Ectodermal cell (in vitro differentiated cells): ENCODE results near the gene ACTRT2.

Experiments
- H3K27ac ChIP-seq: 2 replicates; pipeline ENCODE4 v1.7.0; 2013; ENCODE audit warnings: mild to moderate bottlenecking, low read depth, low read length; ENCODE audit not compliant: insufficient read depth, poor library complexity, severe bottlenecking
- H3K27me3 ChIP-seq: 2 replicates; pipeline ENCODE4 v1.7.0; 2013; ENCODE audit warnings: mild to moderate bottlenecking, low read length; ENCODE audit not compliant: insufficient read depth, control insufficient read depth, poor library complexity, severe bottlenecking
- H3K36me3 ChIP-seq: one replicate; pipeline ENCODE4 v1.7.0; 2013; ENCODE audit warnings: low read length; ENCODE audit not compliant: control insufficient read depth, insufficient read depth
- H3K4me1 ChIP-seq: one replicate; pipeline ENCODE4 v1.7.0; 2013; ENCODE audit warnings: low read length; ENCODE audit not compliant: control insufficient read depth, insufficient read depth
- H3K4me3 ChIP-seq: 2 replicates; pipeline ENCODE4 v1.7.0; 2013; ENCODE audit warnings: low read depth, low read length, control low read depth; ENCODE audit not compliant: insufficient read depth
- H3K9me3 ChIP-seq: 2 replicates; pipeline ENCODE4 v1.7.0; 2013; ENCODE audit warnings: mild to moderate bottlenecking, low read length, moderate library complexity; ENCODE audit not compliant: control insufficient read depth
- WGBS, 2 experiments: methylation state at CpG; one replicate each; pipeline ENCODE4 v1.1.7; 2013; ENCODE audit warnings: missing lambda C conversion rate in 2 of 2; 5-methylcytosine and 5-hydroxymethylcytosine counted together

Gene ACTRT2

DNA sequence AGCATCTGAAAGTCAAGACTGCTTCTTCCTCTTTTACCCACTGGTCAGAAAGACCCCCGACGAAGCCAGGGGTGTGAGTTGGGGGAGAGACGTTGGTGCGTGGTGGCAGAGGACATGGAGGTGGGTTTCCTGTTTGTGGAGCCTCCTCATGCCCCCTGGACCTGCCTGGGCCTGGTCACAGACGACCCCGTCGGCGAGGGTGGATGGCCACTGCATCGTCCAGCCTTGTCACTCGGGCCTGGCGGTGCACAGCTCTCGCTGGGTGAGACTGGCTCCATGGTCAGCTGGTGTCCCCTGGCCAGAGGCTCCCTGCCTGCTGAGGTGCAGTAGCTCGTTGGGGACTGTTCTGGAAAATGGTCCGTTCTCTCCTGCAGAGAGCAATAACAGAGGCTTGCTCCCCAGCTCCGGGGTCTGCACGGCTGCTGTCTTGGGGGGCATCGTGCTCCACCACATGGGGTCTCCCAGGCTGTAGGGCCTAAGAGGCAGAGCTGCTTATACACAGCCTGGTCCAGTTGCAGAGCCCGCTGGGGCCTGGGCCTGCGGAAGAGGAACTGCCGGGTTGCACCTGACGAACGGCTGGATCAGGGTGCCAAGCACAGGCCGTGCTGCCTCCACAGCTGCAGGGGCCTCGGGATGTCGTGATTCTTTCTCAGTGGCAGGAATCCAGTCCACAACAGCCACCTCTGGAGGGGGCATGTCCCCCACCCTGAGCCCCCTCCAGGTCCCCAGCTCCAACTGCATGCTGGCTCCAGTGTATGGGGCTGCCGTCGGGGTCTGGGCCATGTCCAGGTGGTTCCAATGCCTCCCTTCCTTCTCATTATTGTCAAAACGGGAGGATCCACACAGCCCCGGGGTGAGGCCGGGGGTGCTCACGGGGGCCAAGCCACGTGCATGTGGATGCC is 18.0 kb upstream of the ACTRT2 start:
- H3K27ac ChIP-seq = no peak overlapping the region
- WGBS, 2 experiments = 85% methylated on average over 32 of the region's 32 CpGs
- H3K4me1 ChIP-seq = no peaks in the 10 kb centered on the region
- H3K9me3 ChIP-seq = peaks cover 5% of the 10 kb centered on the region
- H3K4me3 ChIP-seq = no peak overlapping the region
- no peaks in the 10 kb centered on the region for H3K36me3 ChIP-seq
- H3K27me3 ChIP-seq = no peaks in the 10 kb centered on the region

- no peaks in the 10 kb centered on the region for H3K36me3 ChIP-seq
- H3K4me1 ChIP-seq = no peaks in the 10 kb centered on the region
- WGBS, 2 experiments = 79 to 84% methylated on average over 10 of the region's 10 CpGs
- no peak overlapping the region for H3K27ac ChIP-seq
- no peak overlapping the region for H3K4me3 ChIP-seq
- H3K9me3 ChIP-seq = peaks cover 7% of the 10 kb centered on the region
- no peaks in the 10 kb centered on the region for H3K27me3 ChIP-seq
Measured at GRCh38 chr1:3003941-3004270, 17.4 kb upstream of the ACTRT2 start.

DNA sequence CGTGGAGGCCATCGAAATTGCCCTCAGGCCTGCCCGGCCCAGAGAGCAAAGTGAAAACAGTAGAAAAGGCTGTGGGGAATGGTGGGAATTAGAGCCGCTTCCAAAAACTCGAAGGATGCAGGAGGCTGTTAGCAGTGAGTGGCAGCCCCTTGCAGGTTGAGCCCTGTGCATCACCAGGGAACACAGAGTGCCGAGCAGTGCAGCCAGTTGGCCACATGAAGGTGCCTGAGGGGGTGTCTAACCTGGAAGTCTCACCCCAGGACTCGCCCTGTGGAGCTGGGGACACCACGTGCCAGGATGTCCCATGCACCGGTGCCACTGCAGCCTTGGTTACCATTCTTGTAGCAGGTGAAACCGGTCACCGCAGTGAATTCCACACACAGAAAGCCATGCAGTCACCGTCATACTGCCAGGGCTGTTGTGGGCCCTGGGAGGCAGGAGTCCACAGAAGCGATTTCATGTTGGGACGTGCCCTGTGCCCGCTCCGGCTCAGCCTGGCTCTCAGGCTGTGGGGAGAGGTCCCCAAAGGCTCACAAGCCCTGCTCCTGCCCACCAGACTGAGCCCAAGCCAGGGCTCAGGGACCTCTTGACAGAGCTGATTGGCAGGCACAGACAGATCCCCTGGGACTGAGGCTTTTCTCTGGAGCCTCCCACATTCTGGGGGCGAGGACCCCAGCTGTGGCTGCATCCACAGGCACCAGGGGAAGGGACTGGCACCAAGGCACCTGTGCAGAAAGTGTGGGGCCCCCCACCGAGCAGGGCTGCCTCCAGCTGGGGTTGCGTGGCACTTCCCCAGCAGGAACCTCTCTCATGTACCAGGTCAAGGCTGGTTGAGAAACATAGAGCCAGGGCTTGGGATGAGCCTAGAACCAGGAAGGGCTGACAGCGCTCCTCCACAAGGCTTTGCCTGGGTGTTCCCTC is 16.7 kb upstream of the ACTRT2 start:
- no peak overlapping the region for H3K27ac ChIP-seq
- no peaks in the 10 kb centered on the region for H3K4me1 ChIP-seq
- no peaks in the 10 kb centered on the region for H3K27me3 ChIP-seq
- 81% methylated on average over 20 of the region's 20 CpGs for WGBS, 2 experiments
- H3K9me3 ChIP-seq = peaks cover 4% of the 10 kb centered on the region
- H3K36me3 ChIP-seq = no peaks in the 10 kb centered on the region
- H3K4me3 ChIP-seq = no peak overlapping the region

DNA sequence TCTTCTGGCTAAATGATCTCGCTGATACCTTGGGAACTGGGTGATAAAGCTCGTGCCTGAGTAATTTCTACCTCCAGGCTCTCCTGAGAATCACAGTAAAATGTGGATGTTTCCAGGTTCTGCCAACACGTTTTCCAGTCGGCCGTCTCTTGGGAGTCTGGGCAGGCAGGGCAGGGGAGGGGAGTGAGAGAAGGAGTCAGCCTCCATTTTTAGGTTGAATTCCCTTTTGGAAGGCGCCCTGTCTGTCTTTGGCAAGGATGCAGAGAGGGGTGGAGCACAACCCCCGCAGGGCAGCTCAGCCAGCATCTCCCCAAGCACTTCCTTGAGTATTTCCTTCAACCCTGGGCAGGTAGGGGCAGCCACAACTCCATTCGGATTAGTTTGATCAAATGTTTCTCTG is 15.5 kb upstream of the ACTRT2 start:
- no peaks in the 10 kb centered on the region for H3K36me3 ChIP-seq
- H3K4me3 ChIP-seq = no peak overlapping the region
- no peaks in the 10 kb centered on the region for H3K27me3 ChIP-seq
- H3K27ac ChIP-seq = no peak overlapping the region
- 60 to 66% methylated on average over 8 of the region's 8 CpGs for WGBS, 2 experiments
- H3K4me1 ChIP-seq = no peaks in the 10 kb centered on the region
- H3K9me3 ChIP-seq = peaks cover 6% of the 10 kb centered on the region

- 61 to 69% methylated on average over 4 of the region's 4 CpGs for WGBS, 2 experiments
- H3K36me3 ChIP-seq = no peaks in the 10 kb centered on the region
Measured at GRCh38 chr1:3007298-3008147, 13.7 kb upstream of the ACTRT2 start.

GRCh38 chr1:3009021-3009420 is 12.2 kb upstream of the ACTRT2 start:
- peaks cover 6% of the 10 kb centered on the region for H3K9me3 ChIP-seq
- H3K27me3 ChIP-seq = no peaks in the 10 kb centered on the region
- WGBS, 2 experiments = 86 to 92% methylated on average over 6 of the region's 6 CpGs

More at GRCh38 chr1:3007298-3008147, 13.7 kb upstream of the ACTRT2 start:
- Histone ChIP-seq H3K9me3 (peaks cover 6% of the 10 kb centered on the region), H3K4me1 (no peaks in the 10 kb centered on the region), H3K4me3 (no peak overlapping the region), H3K27ac (no peak overlapping the region), H3K27me3 (no peaks in the 10 kb centered on the region)

GRCh38 chr1:3009556-3009955 is 11.7 kb upstream of the ACTRT2 start:
- no peaks in the 10 kb centered on the region for H3K27me3 ChIP-seq
- no peaks in the 10 kb centered on the region for H3K36me3 ChIP-seq
- 88 to 92% methylated on average over 2 of the region's 2 CpGs for WGBS, 2 experiments
- peaks cover 6% of the 10 kb centered on the region for H3K9me3 ChIP-seq
- no peaks in the 10 kb centered on the region for H3K4me1 ChIP-seq
- H3K4me3 ChIP-seq = no peak overlapping the region
- no peak overlapping the region for H3K27ac ChIP-seq

More at GRCh38 chr1:3009021-3009420, 12.2 kb upstream of the ACTRT2 start:
- Histone ChIP-seq H3K4me3 (no peak overlapping the region), H3K27ac (no peak overlapping the region), H3K4me1 (no peaks in the 10 kb centered on the region), H3K36me3 (no peaks in the 10 kb centered on the region)

DNA sequence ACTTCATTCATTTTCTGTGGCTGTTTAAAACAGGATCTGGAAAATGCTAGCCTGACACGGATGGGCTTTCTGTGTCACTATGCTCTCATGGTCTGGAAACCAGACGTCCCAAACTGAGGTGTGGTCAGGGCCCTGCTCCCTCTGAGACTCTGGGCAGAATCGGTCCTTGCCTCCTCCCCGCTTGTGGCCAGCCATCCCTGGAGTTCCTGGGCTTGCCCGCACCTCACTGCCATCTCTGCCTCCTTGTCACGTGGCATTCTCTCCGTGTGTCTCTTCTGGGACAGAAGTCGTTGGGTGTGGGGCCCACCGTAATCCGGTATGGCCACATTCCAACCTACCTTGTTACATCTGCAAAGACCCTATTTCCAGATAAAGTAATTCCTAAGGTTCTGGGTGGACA is 10.1 kb upstream of the ACTRT2 start:
- peaks cover 6% of the 10 kb centered on the region for H3K9me3 ChIP-seq
- H3K27ac ChIP-seq = no peak overlapping the region
- no peaks in the 10 kb centered on the region for H3K36me3 ChIP-seq
- no peaks in the 10 kb centered on the region for H3K27me3 ChIP-seq
- H3K4me3 ChIP-seq = no peak overlapping the region
- no peaks in the 10 kb centered on the region for H3K4me1 ChIP-seq
- WGBS, 2 experiments = 85% methylated on average over 10 of the region's 10 CpGs

GRCh38 chr1:3011631-3012455 is 9.4 kb upstream of the ACTRT2 start:
- no peak overlapping the region for H3K4me3 ChIP-seq
- 88 to 89% methylated on average over 46 of the region's 46 CpGs for WGBS, 2 experiments
- H3K4me1 ChIP-seq = no peaks in the 10 kb centered on the region
- peaks cover 6% of the 10 kb centered on the region for H3K9me3 ChIP-seq
- no peaks in the 10 kb centered on the region for H3K36me3 ChIP-seq
- no peak overlapping the region for H3K27ac ChIP-seq
- no peaks in the 10 kb centered on the region for H3K27me3 ChIP-seq
